WTC11 (cell line): ENCODE data around the gene PRR20A. TPM values are rescaled to one million over a fixed set of nuclear protein-coding genes. Genes with fewer than 3 reads are reported as not detected.

ENCODE experiments used
- total RNA-seq: library from RNA; stranded (reverse); gene quantifications from 3 replicates; pipeline ENCODE4 v1.2.3, GENCODE V29; 2021

Gene PRR20A
- total RNA-seq, 1 experiment from 2014 or later, result not detected

Other genes starting within 250 kb of the PRR20A start
- not detected in 3 replicates for gene PRR20B, start 6.6 kb downstream of the PRR20A start, total RNA-seq
- not detected in 3 replicates for gene PRR20C, start 13.1 kb downstream of the PRR20A start, total RNA-seq
- not detected in 3 replicates for gene PRR20D, start 19.7 kb downstream of the PRR20A start, total RNA-seq
- not detected in 3 replicates for gene PRR20E, start 26.3 kb downstream of the PRR20A start, total RNA-seq